PC-3 (cell line): ENCODE data around the gene SSC4D. TPM values are rescaled to one million over a fixed set of nuclear protein-coding genes. Genes with fewer than 3 reads are reported as not detected.
"Not testable (repeated sequence)": the region's sequence is repeated elsewhere in the genome, so short reads cannot be mapped to it uniquely, and the experiment has no call there.

Source experiments
- ATAC-seq: fragments of 200-7000 bp; cut with Tn5 transposase; 2 replicates; pipeline ENCODE4 v1.9.1; 2020; ENCODE audit warnings: mild to moderate bottlenecking, moderate library complexity
- BruUV-seq: library from RNA; stranded (reverse); fragments of 400-500 nt; replicated peaks from 2 replicates; lab custom pipeline; 2021; lab: Mats Ljungman, UMichigan
- CTCF ChIA-PET: fragments of 300-600 bp; sonication (Branson Sonifier 250); formaldehyde crosslinking; loops from one replicate; lab custom pipeline; 2022; ENCODE audit warnings: antibody characterized with exemption; lab: Charles Lee
- POLR2A ChIA-PET: fragments of 300-600 bp; sonication (Branson Sonifier 250); formaldehyde crosslinking; loops from one replicate; lab custom pipeline; 2022; ENCODE audit warnings: antibody characterized with exemption; ENCODE audit not compliant: unreplicated experiment; lab: Charles Lee
- DNase-seq: peaks from one replicate; pipeline ENCODE4 v3.0.0-alpha.2; 2015
- H2AFZ ChIP-seq: fragments of 300-600 bp; sonication (generic); 2 replicates; pipeline ENCODE4 v1.6.0; 2016; ENCODE audit warnings: antibody characterized with exemption, low read length
- H3F3A ChIP-seq: fragments of 300-600 bp; sonication (generic); one replicate; pipeline ENCODE4 v1.6.0; 2017; ENCODE audit warnings: antibody characterized with exemption, low read length, control low read depth, mild to moderate bottlenecking; ENCODE audit not compliant: unreplicated experiment
- H3K27ac ChIP-seq: fragments of 300-600 bp; sonication (generic); 2 replicates; pipeline ENCODE4 v1.5.1; 2016; ENCODE audit warnings: mild to moderate bottlenecking, low read length
- H3K27me3 ChIP-seq: fragments of 300-600 bp; sonication (generic); 2 replicates; pipeline ENCODE4 v1.6.1; 2016; ENCODE audit warnings: low read length, mixed read lengths
- H3K36me3 ChIP-seq: fragments of 300-600 bp; sonication (generic); 2 replicates; pipeline ENCODE4 v1.6.1; 2016; ENCODE audit warnings: low read depth, mixed run types, low read length, mixed read lengths
- H3K4me1 ChIP-seq: fragments of 300-600 bp; sonication (generic); 2 replicates; pipeline ENCODE4 v1.5.1; 2016; ENCODE audit warnings: low read length; ENCODE audit not compliant: insufficient read depth
- H3K4me2 ChIP-seq: fragments of 300-600 bp; sonication (generic); 2 replicates; pipeline ENCODE4 v1.6.0; 2016; ENCODE audit warnings: low read length
- H3K4me3 ChIP-seq: fragments of 300-600 bp; sonication (generic); 2 replicates; pipeline ENCODE4 v1.5.1; 2016; ENCODE audit warnings: mild to moderate bottlenecking, low read length, mixed read lengths
- H3K79me2 ChIP-seq: fragments of 300-600 bp; sonication (generic); 2 replicates; pipeline ENCODE4 v1.6.1; 2017; ENCODE audit warnings: low read length, mixed read lengths
- H3K9ac ChIP-seq: fragments of 300-600 bp; sonication (generic); 2 replicates; pipeline ENCODE4 v1.6.0; 2016; ENCODE audit warnings: mild to moderate bottlenecking, low read length
- H3K9me2 ChIP-seq: fragments of 300-600 bp; sonication (generic); replicated peaks from 2 replicates; pipeline ENCODE4 v1.6.1; 2016; ENCODE audit warnings: mixed run types, low read length, mixed read lengths
- H3K9me3 ChIP-seq: fragments of 300-600 bp; sonication (generic); 2 replicates; pipeline ENCODE4 v1.6.1; 2016; ENCODE audit warnings: low read length, mixed read lengths
- H4K20me1 ChIP-seq: fragments of 300-600 bp; sonication (generic); 2 replicates; pipeline ENCODE4 v1.6.1; 2016; ENCODE audit warnings: low read length, mixed read lengths
- EZH2 ChIP-seq: fragments of 300-600 bp; sonication (generic); IDR thresholded peaks from one replicate; pipeline ENCODE4 v1.6.1; 2017; ENCODE audit warnings: antibody characterized with exemption, mild to moderate bottlenecking, low read length; ENCODE audit not compliant: unreplicated experiment
- EZH2phosphoT487 ChIP-seq: fragments of 300-600 bp; sonication (generic); IDR thresholded peaks from 2 replicates; pipeline ENCODE4 v1.6.1; 2018; ENCODE audit warnings: mild to moderate bottlenecking, antibody characterized with exemption, low read length, borderline replicate concordance
- intact Hi-C: fragments of 100-400 bp; cut with micrococcal nuclease; formaldehyde crosslinking; loops from 2 replicates; pipeline ENCODE4 v1.9.0; 2023
- total RNA-seq: library from RNA; depleted of rRNA; stranded (reverse); fragments of >200 nt; gene quantifications from 2 replicates; pipeline ENCODE4 v1.2.3, GENCODE V29; 2014
- TF ChIP-seq, protein P1 (sequence below): fragments of 300-600 bp; sonication (generic); conservative IDR thresholded peaks from 2 replicates; pipeline ENCODE4 v1.5.1; 2017; ENCODE audit warnings: antibody characterized with exemption, low read depth, mild to moderate bottlenecking, low read length

The SSC4D gene
- total RNA-seq, 1 experiment from 2014 or later: 1.3 TPM

DNA sequence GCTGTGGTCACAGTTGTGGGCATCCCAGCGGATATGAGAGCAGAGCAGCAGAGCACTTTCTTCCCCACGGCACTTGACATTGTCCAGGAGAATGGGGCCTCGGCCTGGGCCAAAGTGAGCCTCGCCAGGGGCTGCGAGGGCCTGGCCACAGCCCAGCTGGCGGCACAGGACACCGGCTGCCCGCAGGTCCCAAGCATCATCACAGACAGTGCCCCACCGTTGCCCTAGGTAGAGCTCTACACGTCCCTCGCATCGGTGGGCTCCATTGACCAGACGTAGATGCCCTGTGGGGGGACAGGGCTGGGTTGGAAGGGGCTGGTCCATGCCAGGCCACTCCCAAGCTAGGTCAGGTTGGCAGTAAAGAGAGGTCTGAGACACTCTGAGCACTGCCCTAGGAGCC, 19.4 kb downstream of the SSC4D start:
- no TSS peak for BruUV-seq
- TF ChIP-seq, protein P1, sequence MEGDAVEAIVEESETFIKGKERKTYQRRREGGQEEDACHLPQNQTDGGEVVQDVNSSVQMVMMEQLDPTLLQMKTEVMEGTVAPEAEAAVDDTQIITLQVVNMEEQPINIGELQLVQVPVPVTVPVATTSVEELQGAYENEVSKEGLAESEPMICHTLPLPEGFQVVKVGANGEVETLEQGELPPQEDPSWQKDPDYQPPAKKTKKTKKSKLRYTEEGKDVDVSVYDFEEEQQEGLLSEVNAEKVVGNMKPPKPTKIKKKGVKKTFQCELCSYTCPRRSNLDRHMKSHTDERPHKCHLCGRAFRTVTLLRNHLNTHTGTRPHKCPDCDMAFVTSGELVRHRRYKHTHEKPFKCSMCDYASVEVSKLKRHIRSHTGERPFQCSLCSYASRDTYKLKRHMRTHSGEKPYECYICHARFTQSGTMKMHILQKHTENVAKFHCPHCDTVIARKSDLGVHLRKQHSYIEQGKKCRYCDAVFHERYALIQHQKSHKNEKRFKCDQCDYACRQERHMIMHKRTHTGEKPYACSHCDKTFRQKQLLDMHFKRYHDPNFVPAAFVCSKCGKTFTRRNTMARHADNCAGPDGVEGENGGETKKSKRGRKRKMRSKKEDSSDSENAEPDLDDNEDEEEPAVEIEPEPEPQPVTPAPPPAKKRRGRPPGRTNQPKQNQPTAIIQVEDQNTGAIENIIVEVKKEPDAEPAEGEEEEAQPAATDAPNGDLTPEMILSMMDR: no peak
- TF ChIP-seq EZH2phosphoT487 (no peak), EZH2 (no peak)
- no peaks in the 10 kb centered on the region for H3K9me2 ChIP-seq
- no peaks in the 10 kb centered on the region for H3K9me3 ChIP-seq
- H2AFZ ChIP-seq: no peak overlapping the region
- no peaks in the 10 kb centered on the region for H3F3A ChIP-seq
- no peaks in the 10 kb centered on the region for H3K27me3 ChIP-seq
- intact Hi-C loops: no loop called here
- H3K4me1 ChIP-seq: peaks cover 15% of the 10 kb centered on the region
- H3K27ac ChIP-seq: no peak overlapping the region
- CTCF ChIA-PET: no interaction called here
- H4K20me1 ChIP-seq: no peaks in the 10 kb centered on the region
- ATAC-seq: no peak
- POLR2A ChIA-PET: no interaction called here
- H3K4me3 ChIP-seq: no peak overlapping the region
- no peak for DNase-seq
- H3K4me2 ChIP-seq: no peak overlapping the region
- no peaks in the 10 kb centered on the region for H3K79me2 ChIP-seq
- H3K36me3 ChIP-seq: no peaks in the 10 kb centered on the region
- H3K9ac ChIP-seq: no peak overlapping the region

DNA sequence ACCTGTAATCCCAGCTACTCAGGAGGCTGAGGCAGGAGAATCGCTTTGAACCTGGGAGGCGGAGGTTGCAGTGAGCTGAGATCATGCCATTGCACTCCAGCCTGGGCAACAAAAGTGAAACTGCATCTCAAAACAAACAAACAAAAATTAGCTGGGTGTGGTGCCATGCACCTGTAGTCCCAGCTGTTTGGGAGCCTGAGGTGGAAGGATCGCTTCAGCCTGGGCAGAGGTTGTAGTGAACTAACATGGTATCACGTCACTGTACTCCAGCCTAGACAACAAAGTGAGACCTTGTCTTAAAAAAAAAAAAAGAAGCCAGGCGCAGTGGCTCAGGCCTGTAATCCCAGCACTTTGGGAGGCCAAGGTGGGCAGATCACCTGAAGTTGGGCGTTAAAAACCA, 21.7 kb downstream of the SSC4D start:
- H4K20me1 ChIP-seq, CTCF ChIA-PET, H3K27me3 ChIP-seq, ATAC-seq, H3F3A ChIP-seq, H3K4me1 ChIP-seq, H3K4me3 ChIP-seq, H3K9ac ChIP-seq, H3K9me3 ChIP-seq, H3K27ac ChIP-seq, POLR2A ChIA-PET, H3K36me3 ChIP-seq, H3K79me2 ChIP-seq, H3K9me2 ChIP-seq, DNase-seq, H2AFZ ChIP-seq, BruUV-seq, H3K4me2 ChIP-seq, intact Hi-C loops: not testable (repeated sequence)

DNA sequence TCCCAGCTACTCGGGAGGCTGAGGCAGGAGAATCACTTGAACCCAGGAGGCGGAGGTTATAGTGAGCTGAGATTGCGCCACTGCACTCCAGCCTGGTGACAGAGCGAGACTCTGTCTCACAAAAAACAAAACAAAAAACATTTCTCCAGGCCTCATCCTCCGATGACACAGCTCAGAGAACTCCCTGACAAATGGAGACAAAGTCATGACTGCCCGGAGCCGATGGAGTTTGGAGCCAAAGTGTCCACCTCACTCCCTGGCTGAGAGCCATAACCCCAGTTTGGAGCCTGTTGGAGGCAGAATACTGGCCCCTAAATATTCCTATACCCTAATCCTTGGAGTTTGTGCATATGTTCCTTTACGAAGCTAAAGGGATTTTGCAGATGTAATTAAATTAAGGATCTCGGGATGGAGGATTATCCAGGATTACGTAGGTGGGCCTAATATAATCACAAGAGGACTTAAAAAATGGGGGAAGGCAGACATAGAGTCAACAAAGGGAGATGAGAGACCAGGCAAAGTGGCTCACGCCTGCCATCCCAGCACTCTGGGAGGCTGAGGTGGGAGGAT, 22.7 kb downstream of the SSC4D start:
- no TSS peak for BruUV-seq
- TF ChIP-seq EZH2phosphoT487: no peak
- no peak for TF ChIP-seq EZH2
- TF ChIP-seq, protein P1: no peak
- no peaks in the 10 kb centered on the region for H3K9me2 ChIP-seq
- ChIA-PET CTCF (interaction anchor here (0.6 kb wide), 1 partner anchor 217 kb away, joined by 8 read pairs; no protein-coding TSS in a partner anchor), POLR2A (no interaction called here)
- H4K20me1 ChIP-seq: no peaks in the 10 kb centered on the region
- H3K9ac ChIP-seq: no peak overlapping the region
- H3K27me3 ChIP-seq: no peaks in the 10 kb centered on the region
- H3K4me3 ChIP-seq: no peak overlapping the region
- no peak for ATAC-seq
- H3K4me1 ChIP-seq: no peaks in the 10 kb centered on the region
- H3K79me2 ChIP-seq: no peaks in the 10 kb centered on the region
- DNase-seq: no peak
- H2AFZ ChIP-seq: no peak overlapping the region
- no peaks in the 10 kb centered on the region for H3K36me3 ChIP-seq
- no peak overlapping the region for H3K4me2 ChIP-seq
- intact Hi-C loops: no loop called here
- no peak overlapping the region for H3K27ac ChIP-seq
- no peaks in the 10 kb centered on the region for H3F3A ChIP-seq
- H3K9me3 ChIP-seq: no peaks in the 10 kb centered on the region
